Measurements from ENCODE around the gene NMT2.

DNA sequence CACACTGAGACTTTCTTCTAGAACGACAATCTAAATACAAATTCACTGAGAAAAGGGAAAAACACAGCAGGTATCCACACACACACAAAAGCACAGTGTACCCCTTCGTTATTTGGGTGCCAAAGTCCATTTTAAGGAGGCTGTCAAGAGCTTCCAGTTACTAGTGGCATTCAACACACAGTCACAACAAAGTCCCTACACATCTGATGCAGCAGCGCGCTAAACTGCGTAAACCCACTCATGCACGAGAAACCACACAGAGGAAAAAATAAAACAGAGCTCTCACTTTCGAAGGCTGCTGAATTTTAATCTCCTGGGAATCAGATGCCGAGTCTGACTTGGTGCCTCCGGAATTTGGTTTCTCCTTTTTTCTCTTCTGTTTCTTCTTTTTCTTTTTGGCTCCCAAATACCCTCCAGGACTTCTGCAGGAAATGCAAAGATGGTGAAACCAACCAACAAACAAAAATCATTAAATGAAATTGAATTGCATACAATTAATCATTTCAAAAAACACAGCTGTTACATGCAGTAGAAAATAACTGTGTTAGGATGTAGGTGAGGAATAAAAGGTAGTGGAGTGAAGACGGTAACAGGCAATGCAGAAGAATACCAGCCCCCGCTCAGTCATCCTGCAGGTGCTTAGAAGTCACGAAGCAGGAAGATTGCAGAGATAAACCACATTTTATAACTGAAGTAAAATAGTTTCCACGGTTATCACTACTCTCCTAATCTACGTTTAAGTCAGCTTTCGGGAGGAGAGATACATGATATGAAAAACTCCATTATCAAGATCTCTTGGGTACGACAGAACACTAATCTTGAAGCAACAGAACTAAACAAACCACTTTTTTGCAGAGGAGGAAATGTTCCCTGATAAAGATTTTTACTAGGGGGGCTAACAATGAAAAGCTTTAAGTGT is 27.1 kb downstream of the NMT2 start:
- TF ChIP-seq, protein P1, sequence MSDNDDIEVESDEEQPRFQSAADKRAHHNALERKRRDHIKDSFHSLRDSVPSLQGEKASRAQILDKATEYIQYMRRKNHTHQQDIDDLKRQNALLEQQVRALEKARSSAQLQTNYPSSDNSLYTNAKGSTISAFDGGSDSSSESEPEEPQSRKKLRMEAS (IDR thresholded peaks at IDR 0.05; ENCODE audit: low read depth, low read length): no peak
- no peak for TF ChIP-seq CTCF (IDR thresholded peaks at IDR 0.05; ENCODE audit: low read depth, low read length)
- no peak for TF ChIP-seq POLR2A (IDR thresholded peaks at IDR 0.05; ENCODE audit: extremely low read depth, insufficient read length)

Measured in NB4 (cell line).